ENCODE data around the gene MAP2K3. TPM values are rescaled to one million over a fixed set of nuclear protein-coding genes. Genes with fewer than 3 reads are reported as not detected.

Gene MAP2K3
- polyA plus RNA-seq, 1 donor: 49.7 TPM

DNA sequence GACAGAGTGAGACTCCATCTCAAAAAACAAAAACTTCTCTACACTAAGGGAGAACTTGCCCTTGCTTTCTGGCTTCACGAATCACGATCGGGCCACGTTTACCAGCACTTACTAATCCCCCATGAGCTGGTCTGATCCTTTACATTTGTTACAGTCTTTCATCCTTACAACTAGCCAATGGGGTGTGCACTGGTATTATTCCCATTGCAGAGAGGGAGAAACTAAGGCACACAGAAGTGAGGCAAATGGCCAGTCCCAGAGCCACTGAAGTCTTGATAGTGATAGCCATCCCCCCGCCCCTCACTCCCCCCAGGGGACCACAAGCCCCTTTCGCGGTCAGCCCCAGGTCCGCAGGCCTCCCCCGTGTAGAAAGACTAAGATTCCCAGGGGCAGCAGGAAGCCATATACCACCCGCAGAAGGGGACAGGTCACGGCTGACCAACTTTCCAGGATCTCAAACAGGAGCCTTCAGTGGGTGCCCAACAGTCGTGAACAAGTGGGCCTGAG, 32.2 kb upstream of the MAP2K3 start:
- no CpG with 5 or more reads among the region's 12 CpGs for WGBS (ENCODE audit: insufficient coverage, low lambda C conversion rate)
- Histone ChIP-seq H3K27ac (ENCODE audit: low read length) (no peak overlapping the region), H3K4me3 (ENCODE audit: low read length) (peak overlapping the region; percentile 43), H3K9me3 (ENCODE audit: control insufficient read depth, low read depth, low read length) (no peaks in the 10 kb centered on the region), H3K36me3 (ENCODE audit: control insufficient read depth, insufficient read depth, low read length) (no peaks in the 10 kb centered on the region), H3K27me3 (ENCODE audit: control insufficient read depth, insufficient read depth, low read length) (no peaks in the 10 kb centered on the region), H3K4me1 (ENCODE audit: control insufficient read depth, insufficient read depth, low read length) (peaks cover 6% of the 10 kb centered on the region)
- DNase-seq: no peak

DNA sequence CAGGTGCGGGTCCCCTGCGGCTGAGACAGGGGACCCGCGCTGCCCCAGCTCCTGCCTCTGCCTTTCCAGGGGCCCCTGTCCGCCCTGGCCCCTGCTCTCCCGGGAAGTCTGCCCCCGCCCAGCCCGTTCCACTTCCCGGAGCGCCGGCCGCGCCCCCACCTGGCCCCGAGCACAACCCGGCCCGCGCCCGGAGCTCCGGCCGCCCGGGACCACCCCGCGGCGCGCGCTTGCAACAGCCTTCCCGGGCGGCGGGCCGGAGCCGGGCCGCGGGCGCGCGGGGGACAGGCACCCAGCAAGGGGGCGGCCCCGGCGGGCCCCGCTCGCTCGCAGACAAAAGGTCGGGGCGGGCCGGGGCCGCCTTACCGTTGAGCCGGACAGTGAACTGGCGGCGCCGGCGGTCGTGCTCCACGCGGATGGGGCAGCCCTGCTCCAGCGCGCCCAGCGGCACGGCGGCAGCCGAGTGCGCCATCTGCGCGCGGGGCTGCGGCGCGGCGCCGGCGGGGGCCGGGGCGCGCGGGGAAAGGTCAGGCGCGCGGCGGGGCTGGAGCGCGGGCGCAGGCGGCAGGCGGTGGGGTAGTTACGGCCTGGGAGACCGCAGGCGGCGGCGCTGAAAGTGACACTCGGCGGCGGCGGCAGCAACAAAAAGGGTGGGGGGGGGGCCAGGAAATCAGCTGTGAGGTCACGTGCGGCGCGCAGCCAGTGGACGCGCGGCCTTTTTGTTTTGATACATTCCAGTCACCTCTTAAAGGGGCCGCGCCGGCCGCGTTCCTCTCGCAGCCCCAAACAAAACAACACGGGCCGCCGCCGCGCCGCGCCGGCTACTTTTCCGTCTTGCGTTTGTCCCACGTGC, 31.5 kb upstream of the MAP2K3 start, which contains the start of gene NATD1:
TSS of gene NATD1 (minus strand) at position 615 of the 850 bp plus-strand sequence. CDS start at position 469, 146 bp downstream.
- Histone ChIP-seq H3K36me3 (ENCODE audit: control insufficient read depth, insufficient read depth, low read length) (no peaks in the 10 kb centered on the region), H3K9me3 (ENCODE audit: control insufficient read depth, low read depth, low read length) (no peaks in the 10 kb centered on the region), H3K4me1 (ENCODE audit: control insufficient read depth, insufficient read depth, low read length) (peaks cover 6% of the 10 kb centered on the region), H3K27ac (ENCODE audit: low read length) (no peak within 1 kb of the TSS), H3K27me3 (ENCODE audit: control insufficient read depth, insufficient read depth, low read length) (no peaks in the 10 kb centered on the region), H3K4me3 (ENCODE audit: low read length) (peak within 1 kb of the TSS; percentile 44)
- no CpG with 5 or more reads among the region's 117 CpGs for WGBS (ENCODE audit: insufficient coverage, low lambda C conversion rate)
- DNase-seq: peak; percentile 77 to 84

DNA sequence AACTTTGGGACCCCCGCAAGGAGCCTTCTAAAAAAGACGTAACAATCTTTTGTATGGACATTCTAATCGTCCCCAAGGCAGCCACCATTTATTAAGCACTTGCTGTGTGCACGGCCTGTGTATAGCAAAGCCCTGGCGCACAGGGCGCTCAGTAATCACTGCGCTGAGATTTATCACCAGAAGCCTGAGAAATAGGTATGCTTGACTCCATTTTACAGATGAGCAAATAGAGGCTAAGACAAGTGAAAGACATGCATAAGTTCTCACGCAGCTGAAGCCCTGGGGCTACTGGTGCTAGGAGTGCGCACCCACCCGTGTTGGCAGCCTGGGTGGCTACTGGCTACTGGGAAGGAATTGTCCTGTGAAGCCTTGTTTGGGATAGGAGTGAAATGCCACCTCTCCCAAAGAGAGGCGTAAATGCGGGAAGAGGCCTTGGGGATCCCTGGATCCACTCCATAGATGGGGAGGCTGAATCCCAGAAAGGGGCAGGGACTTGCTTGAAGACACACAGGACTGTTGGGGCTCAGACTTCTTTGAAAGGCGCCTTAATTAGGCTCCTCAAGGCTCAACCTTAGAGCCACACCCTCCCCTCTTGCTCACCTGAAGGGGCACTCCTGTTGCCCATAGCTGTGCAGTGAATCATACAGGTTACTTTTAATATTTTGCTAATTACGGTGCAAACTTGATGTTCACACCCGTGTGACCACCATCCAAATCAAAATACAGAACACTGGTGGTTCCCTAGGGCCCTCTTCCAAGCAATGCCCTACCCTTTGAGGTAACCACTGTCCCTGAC, 30.7 kb upstream of the MAP2K3 start:
- H3K4me1 ChIP-seq (ENCODE audit: control insufficient read depth, insufficient read depth, low read length): peaks cover 6% of the 10 kb centered on the region
- no peaks in the 10 kb centered on the region for H3K36me3 ChIP-seq (ENCODE audit: control insufficient read depth, insufficient read depth, low read length)
- no peak overlapping the region for H3K27ac ChIP-seq (ENCODE audit: low read length)
- WGBS (ENCODE audit: insufficient coverage, low lambda C conversion rate): no CpG with 5 or more reads among the region's 15 CpGs
- H3K27me3 ChIP-seq (ENCODE audit: control insufficient read depth, insufficient read depth, low read length): no peaks in the 10 kb centered on the region
- H3K9me3 ChIP-seq (ENCODE audit: control insufficient read depth, low read depth, low read length): no peaks in the 10 kb centered on the region
- peak overlapping the region; percentile 44 for H3K4me3 ChIP-seq (ENCODE audit: low read length)
- DNase-seq: no peak

DNA sequence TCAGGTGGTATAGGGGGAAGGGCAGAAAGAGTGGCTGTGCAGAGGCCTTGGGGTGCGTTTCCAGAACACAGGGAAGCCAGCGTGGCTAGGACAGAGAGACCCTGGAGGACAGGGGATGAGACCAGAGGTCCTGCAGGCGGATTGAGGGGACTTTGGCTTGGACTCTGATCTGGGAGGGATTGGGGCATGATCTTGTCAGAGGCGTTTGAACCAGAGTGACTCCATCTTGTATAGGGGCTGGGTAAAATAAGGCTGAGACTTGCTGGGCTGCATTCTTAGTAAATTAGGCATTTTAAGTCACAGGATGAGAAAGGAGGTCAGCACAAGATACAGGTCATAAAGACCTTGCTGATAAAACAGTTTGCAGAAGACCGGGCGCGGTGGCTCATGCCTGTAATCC, 25.9 kb upstream of the MAP2K3 start:
- Histone ChIP-seq H3K4me1 (ENCODE audit: control insufficient read depth, insufficient read depth, low read length) (peaks cover 2% of the 10 kb centered on the region), H3K9me3 (ENCODE audit: control insufficient read depth, low read depth, low read length) (no peaks in the 10 kb centered on the region), H3K36me3 (ENCODE audit: control insufficient read depth, insufficient read depth, low read length) (no peaks in the 10 kb centered on the region), H3K27me3 (ENCODE audit: control insufficient read depth, insufficient read depth, low read length) (no peaks in the 10 kb centered on the region), H3K27ac (ENCODE audit: low read length) (no peak overlapping the region), H3K4me3 (ENCODE audit: low read length) (no peak overlapping the region)
- 62% methylated on average over 2 of the region's 7 CpGs for WGBS (ENCODE audit: insufficient coverage, low lambda C conversion rate)
- DNase-seq: no peak

DNA sequence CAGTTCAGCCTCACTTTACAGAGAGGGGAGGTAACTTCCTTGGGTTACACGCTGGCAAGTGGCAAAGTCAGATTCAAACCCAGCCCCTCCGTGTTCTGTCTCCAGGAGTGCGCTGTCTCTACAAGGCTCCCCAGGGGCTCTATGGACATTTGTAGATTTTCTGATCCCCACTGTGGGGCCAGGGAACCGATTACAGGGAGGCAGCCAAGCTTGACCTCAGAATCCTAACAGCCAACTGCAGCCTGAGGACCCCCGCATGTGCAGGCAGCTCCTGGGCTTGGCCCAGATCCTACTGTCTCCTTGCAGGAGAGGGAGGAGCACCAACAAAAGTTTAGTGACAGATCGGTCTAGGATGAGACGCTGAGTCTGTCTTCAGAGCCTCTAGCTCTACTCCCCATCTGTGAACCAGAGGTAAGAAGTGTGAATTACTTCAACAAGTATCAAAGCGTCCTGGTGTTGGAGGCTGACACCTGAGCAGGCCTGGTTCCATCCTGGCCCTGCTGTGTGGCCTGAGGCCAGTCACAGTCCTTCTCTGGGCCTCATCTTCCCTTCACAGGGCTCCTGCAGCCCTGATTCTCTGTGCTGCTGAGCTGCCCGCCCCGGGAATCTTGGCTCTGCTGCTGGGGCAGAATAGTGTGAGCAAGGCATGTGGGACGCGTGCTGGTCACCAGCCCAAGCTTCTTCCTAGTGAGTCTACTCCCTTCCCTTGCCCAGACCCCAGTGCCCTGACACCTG, 22.1 kb upstream of the MAP2K3 start:
- Histone ChIP-seq H3K27me3 (ENCODE audit: control insufficient read depth, insufficient read depth, low read length) (no peaks in the 10 kb centered on the region), H3K9me3 (ENCODE audit: control insufficient read depth, low read depth, low read length) (no peaks in the 10 kb centered on the region), H3K4me1 (ENCODE audit: control insufficient read depth, insufficient read depth, low read length) (no peaks in the 10 kb centered on the region), H3K4me3 (ENCODE audit: low read length) (no peak overlapping the region), H3K36me3 (ENCODE audit: control insufficient read depth, insufficient read depth, low read length) (no peaks in the 10 kb centered on the region), H3K27ac (ENCODE audit: low read length) (no peak overlapping the region)
- no CpG with 5 or more reads among the region's 12 CpGs for WGBS (ENCODE audit: insufficient coverage, low lambda C conversion rate)
- DNase-seq: no peak

DNA sequence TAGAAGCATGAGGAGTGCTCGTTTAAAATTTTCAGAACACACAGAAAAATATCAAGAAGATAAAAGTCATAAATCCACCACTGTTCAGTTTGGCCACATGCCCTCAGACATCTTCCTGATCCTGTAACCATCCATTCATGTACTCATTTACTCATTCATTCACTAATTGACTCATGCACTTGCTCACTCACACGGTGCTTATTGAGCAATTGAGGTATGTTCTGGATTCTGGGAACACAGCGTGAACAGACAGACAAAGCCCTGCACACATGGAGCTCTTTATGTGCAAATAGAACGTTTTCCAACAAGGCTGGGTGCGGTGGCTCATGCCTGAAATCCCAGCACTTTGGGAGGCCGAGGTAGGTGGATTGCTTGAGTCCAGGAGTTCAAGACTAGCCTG, 21.1 kb upstream of the MAP2K3 start:
- Histone ChIP-seq H3K27ac (ENCODE audit: low read length) (no peak overlapping the region), H3K27me3 (ENCODE audit: control insufficient read depth, insufficient read depth, low read length) (no peaks in the 10 kb centered on the region), H3K4me3 (ENCODE audit: low read length) (no peak overlapping the region), H3K9me3 (ENCODE audit: control insufficient read depth, low read depth, low read length) (no peaks in the 10 kb centered on the region), H3K36me3 (ENCODE audit: control insufficient read depth, insufficient read depth, low read length) (no peaks in the 10 kb centered on the region), H3K4me1 (ENCODE audit: control insufficient read depth, insufficient read depth, low read length) (no peaks in the 10 kb centered on the region)
- no CpG with 5 or more reads among the region's 6 CpGs for WGBS (ENCODE audit: insufficient coverage, low lambda C conversion rate)
- no peak for DNase-seq

DNA sequence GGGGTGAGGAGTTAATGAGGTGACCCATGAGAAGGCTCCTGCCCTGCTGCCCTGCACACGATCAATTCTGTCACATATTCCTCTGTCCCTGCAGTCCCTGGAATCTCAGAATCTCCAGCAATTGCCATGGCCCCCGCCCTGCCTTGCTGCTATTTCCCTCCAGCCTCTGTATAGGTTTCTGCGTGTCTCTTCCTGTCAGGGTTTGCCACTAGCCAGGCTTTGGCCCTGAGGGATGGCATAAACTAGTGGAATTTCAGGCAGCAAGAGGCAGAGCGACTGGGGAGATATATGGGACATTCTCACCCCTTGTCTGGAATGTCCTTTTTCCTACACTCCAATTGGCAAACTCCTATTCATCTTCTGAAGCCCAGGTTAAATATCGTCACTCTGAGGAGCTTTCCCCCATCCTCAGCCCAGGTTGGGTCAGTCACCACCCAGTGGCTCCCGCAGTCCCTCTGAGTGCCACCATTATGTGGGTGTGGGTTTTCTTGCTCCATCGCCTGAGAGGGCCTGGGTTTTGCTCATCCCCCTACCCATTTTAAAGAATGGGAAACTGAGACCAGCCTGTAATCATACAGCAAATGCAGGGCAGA, 15.8 kb upstream of the MAP2K3 start:
- H3K27ac ChIP-seq (ENCODE audit: low read length): no peak overlapping the region
- no peak overlapping the region for H3K4me3 ChIP-seq (ENCODE audit: low read length)
- H3K4me1 ChIP-seq (ENCODE audit: control insufficient read depth, insufficient read depth, low read length): no peaks in the 10 kb centered on the region
- DNase-seq: no peak
- H3K27me3 ChIP-seq (ENCODE audit: control insufficient read depth, insufficient read depth, low read length): no peaks in the 10 kb centered on the region
- H3K36me3 ChIP-seq (ENCODE audit: control insufficient read depth, insufficient read depth, low read length): no peaks in the 10 kb centered on the region
- H3K9me3 ChIP-seq (ENCODE audit: control insufficient read depth, low read depth, low read length): no peaks in the 10 kb centered on the region
- WGBS (ENCODE audit: insufficient coverage, low lambda C conversion rate): no CpG with 5 or more reads among the region's 7 CpGs

DNA sequence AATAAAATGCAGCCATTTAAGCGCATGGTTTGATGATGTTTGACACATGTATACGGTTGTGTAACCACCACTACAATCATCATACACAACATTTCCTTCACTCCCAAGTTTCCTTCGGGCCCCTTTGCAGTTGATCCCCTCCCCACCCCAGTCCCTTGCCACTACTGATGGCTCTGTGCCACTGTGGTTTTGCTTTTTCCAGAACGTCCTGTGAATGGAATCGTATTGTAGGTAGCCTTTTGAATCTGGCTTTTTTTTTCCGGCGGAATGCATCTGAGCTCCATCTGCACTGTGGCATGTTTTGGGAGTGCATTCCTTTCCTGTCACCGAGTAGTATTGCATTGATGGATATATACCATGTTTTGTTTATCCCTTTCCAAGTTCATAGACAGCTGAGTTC, 15.1 kb upstream of the MAP2K3 start:
- H3K27me3 ChIP-seq (ENCODE audit: control insufficient read depth, insufficient read depth, low read length): no peaks in the 10 kb centered on the region
- no peak overlapping the region for H3K27ac ChIP-seq (ENCODE audit: low read length)
- H3K9me3 ChIP-seq (ENCODE audit: control insufficient read depth, low read depth, low read length): no peaks in the 10 kb centered on the region
- DNase-seq: no peak
- no CpG with 5 or more reads among the region's 8 CpGs for WGBS (ENCODE audit: insufficient coverage, low lambda C conversion rate)
- no peak overlapping the region for H3K4me3 ChIP-seq (ENCODE audit: low read length)
- H3K4me1 ChIP-seq (ENCODE audit: control insufficient read depth, insufficient read depth, low read length): no peaks in the 10 kb centered on the region
- H3K36me3 ChIP-seq (ENCODE audit: control insufficient read depth, insufficient read depth, low read length): no peaks in the 10 kb centered on the region

DNA sequence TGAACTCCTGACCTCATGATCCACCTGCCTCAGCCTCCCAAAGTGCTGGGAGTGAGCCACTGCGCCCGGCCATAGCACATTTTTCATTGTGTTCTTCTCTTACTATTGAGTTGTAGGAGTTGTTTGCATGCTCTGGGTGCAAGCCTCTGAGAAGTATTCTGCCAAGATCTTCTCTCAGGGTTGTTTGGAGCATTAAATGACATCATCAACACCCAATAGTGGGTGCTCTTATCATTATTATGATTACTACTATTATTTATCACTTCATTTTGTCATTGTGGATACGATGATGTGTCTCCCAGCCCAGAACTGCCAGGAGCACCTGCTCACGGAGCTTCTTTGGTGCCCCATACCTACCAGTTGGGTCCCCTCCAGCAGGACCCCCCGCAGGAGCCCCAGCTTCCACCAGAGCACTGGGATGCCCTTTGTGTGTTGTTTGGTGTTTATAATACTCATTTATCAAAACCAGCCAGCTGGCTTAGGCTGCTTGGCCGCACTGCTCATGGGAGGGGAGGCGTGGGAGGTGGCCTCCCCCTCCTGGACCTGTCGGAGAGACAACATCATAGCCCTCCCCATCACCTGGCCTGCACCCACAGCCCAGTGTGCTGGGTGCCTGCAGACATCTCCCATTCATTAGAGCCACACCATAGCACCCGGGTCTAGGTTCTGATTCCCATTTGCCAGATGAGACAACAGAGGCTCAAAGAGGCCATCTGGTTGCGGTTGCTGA, 12.9 kb upstream of the MAP2K3 start:
- WGBS (ENCODE audit: insufficient coverage, low lambda C conversion rate): no CpG with 5 or more reads among the region's 10 CpGs
- no peak for DNase-seq
- peaks cover 11% of the 10 kb centered on the region for H3K4me1 ChIP-seq (ENCODE audit: control insufficient read depth, insufficient read depth, low read length)

More for the DNA sequence above, 12.9 kb upstream of the MAP2K3 start:
- H3K9me3 ChIP-seq (ENCODE audit: control insufficient read depth, low read depth, low read length): no peaks in the 10 kb centered on the region
- H3K27ac ChIP-seq (ENCODE audit: low read length): no peak overlapping the region
- H3K4me3 ChIP-seq (ENCODE audit: low read length): no peak overlapping the region
- H3K27me3 ChIP-seq (ENCODE audit: control insufficient read depth, insufficient read depth, low read length): no peaks in the 10 kb centered on the region
- H3K36me3 ChIP-seq (ENCODE audit: control insufficient read depth, insufficient read depth, low read length): no peaks in the 10 kb centered on the region

All from large intestine (tissue), 3 donors.